Esophagus muscularis mucosa (tissue), 4 donors: Measurements from ENCODE around the gene GNB5. TPM values are rescaled to one million over a fixed set of nuclear protein-coding genes. Genes with fewer than 3 reads are reported as not detected.

ENCODE experiments used
- DNase-seq: peaks from one replicate; pipeline ENCODE4 v3.0.0-alpha.2; 2017; ENCODE audit errors: extremely low spot score
- H3K27ac ChIP-seq, 4 donors: fragments of 200-600 bp; sonication (generic); replicated peaks in 1 of 4; 1 replicate in 3 of 4; 2 replicates in 1 of 4; pipeline ENCODE4 v1.5.1; 2016 to 2019; ENCODE audit warnings: mild to moderate bottlenecking in 1 of 4
- H3K27me3 ChIP-seq, 4 donors: fragments of 200-600 bp; sonication (generic); one replicate each; pipeline versions ENCODE4 v1.5.1 to v1.6.0; 2016 to 2019
- H3K36me3 ChIP-seq, 4 donors: fragments of 200-600 bp; sonication (generic); one replicate each; pipeline ENCODE4 v1.5.1; 2016 to 2019
- H3K4me1 ChIP-seq, 4 donors: fragments of 200-600 bp; sonication (generic); one replicate each; pipeline ENCODE4 v1.5.1; 2016 to 2019
- H3K4me3 ChIP-seq, 4 donors: fragments of 200-600 bp; sonication (generic); 1 replicate in 2 of 4; 2 replicates in 2 of 4; pipeline ENCODE4 v1.5.1; 2016 to 2019; ENCODE audit warnings: mild to moderate bottlenecking in 4 of 4, moderate library complexity in 1 of 4
- H3K9me3 ChIP-seq, 4 donors: fragments of 200-600 bp; sonication (generic); 1 replicate in 3 of 4; 2 replicates in 1 of 4; pipeline ENCODE4 v1.5.1; 2016 to 2019
- EP300 ChIP-seq: sonication (generic); formaldehyde crosslinking; IDR thresholded peaks from one replicate; pipeline ENCODE4 v1.6.1; 2017; ENCODE audit warnings: antibody characterized with exemption
- POLR2A ChIP-seq: fragments of 450-650 bp; IDR thresholded peaks from one replicate; pipeline ENCODE4 v1.6.1; 2017; ENCODE audit warnings: antibody characterized with exemption, moderate library complexity, mild to moderate bottlenecking, low read depth
- POLR2AphosphoS5 ChIP-seq, 2 donors: sonication (generic); formaldehyde crosslinking; IDR thresholded peaks; one replicate each; pipeline ENCODE4 v1.6.1; 2017; ENCODE audit warnings: antibody characterized with exemption in 2 of 2
- WGBS: methylation state at CpG from one replicate; pipeline ENCODE4 v1.1.5; 2018; 5-methylcytosine and 5-hydroxymethylcytosine counted together
- intact Hi-C: fragments of 100-400 bp; cut with DNase I; formaldehyde crosslinking; loops from one replicate; pipeline ENCODE4 v1.15.1; 2023
- total RNA-seq, 4 donors: library from RNA; depleted of rRNA; stranded (reverse); fragments of >200 nt; gene quantifications; one replicate each; pipeline versions ENCODE4 v1.1.0 to v1.2.1, GENCODE V29; 2016
- TF ChIP-seq, protein P1 (sequence below), 3 experiments: fragments of 200-600 bp in 2 of 3; fragments of 450-650 bp in 1 of 3; sonication (generic) in 2 of 3; IDR thresholded peaks; one replicate each; pipeline ENCODE4 v1.5.1; 2017 to 2019; ENCODE audit warnings: antibody characterized with exemption in 3 of 3, mild to moderate bottlenecking in 2 of 3, moderate library complexity in 1 of 3

Gene GNB5
- total RNA-seq, 4 donors from 2014 or later = 26.7 to 50.1 (median 36.2) TPM

DNA sequence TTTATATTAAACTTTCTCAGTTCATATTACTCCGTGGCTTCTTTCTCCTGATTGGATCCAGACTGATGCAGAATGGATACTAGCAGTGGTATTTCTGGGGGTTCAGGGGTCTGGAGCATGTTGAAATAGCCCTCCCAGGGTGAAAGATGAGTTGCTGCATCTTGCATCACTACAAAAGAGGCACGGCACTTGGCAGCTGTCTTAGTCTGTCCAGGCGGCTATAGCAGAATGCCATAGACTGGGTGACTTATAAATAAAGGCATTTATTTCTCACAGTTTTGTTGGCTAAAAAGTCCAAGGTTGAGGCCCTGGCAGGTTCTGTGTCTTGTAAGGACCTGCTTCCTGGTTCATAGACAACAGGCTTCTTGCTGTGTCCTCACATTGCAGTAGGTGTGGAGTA is 78.0 kb downstream of the GNB5 start:
- TF ChIP-seq POLR2AphosphoS5 (IDR thresholded peaks at IDR 0.05) (no peak), EP300 (no peak), POLR2A (no peak)
- TF ChIP-seq, protein P1, sequence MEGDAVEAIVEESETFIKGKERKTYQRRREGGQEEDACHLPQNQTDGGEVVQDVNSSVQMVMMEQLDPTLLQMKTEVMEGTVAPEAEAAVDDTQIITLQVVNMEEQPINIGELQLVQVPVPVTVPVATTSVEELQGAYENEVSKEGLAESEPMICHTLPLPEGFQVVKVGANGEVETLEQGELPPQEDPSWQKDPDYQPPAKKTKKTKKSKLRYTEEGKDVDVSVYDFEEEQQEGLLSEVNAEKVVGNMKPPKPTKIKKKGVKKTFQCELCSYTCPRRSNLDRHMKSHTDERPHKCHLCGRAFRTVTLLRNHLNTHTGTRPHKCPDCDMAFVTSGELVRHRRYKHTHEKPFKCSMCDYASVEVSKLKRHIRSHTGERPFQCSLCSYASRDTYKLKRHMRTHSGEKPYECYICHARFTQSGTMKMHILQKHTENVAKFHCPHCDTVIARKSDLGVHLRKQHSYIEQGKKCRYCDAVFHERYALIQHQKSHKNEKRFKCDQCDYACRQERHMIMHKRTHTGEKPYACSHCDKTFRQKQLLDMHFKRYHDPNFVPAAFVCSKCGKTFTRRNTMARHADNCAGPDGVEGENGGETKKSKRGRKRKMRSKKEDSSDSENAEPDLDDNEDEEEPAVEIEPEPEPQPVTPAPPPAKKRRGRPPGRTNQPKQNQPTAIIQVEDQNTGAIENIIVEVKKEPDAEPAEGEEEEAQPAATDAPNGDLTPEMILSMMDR (IDR thresholded peaks at IDR 0.05) = no peak
- 100% methylated on average over 3 of the region's 3 CpGs for WGBS
- no peak for DNase-seq

DNA sequence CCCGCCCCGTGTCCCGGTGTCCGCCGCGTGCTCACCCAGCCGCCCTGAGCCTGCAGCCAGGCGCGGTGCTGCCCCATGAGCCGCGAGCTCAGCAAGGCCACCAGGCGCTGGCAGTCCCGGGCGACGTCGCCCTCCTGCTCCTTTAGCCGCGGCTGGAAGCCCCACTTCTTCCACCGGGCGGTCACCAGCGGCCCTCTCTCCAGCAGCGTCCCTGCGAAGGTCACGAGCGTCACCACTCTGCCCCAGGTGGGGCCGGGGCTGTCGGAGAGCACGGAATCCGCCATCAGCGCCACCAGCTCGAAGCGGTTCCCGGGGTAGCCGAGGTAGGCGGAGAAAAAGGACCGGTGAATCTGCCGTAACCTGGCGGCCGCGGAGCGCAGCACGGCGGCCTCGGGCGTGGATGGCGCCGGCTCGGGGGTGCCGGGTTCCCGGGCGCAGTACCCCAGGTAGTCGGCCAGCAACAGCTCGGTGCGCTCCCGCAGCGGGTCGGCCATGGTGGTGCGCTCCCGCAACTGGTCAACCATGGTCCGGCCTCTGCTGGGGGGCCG is 78.9 kb downstream of the GNB5 start:
- 0% methylated on average over 15 of the region's 61 CpGs for WGBS
- peak overlapping the region; percentile 47 to 60 (median 48) for H3K4me3 ChIP-seq

More for the DNA sequence above, 78.0 kb downstream of the GNB5 start:
- Histone ChIP-seq H3K4me1 (peaks cover 7 to 15% (median 11%) of the 10 kb centered on the region in 4 donors), H3K27ac (no peak overlapping the region), H3K36me3 (no peaks in the 10 kb centered on the region), H3K4me3 (no peak overlapping the region), H3K9me3 (no peaks in the 10 kb centered on the region), H3K27me3 (peaks cover 0 to 51% (median 29%) of the 10 kb centered on the region in 4 donors)
- intact Hi-C loops = no loop called here

DNA sequence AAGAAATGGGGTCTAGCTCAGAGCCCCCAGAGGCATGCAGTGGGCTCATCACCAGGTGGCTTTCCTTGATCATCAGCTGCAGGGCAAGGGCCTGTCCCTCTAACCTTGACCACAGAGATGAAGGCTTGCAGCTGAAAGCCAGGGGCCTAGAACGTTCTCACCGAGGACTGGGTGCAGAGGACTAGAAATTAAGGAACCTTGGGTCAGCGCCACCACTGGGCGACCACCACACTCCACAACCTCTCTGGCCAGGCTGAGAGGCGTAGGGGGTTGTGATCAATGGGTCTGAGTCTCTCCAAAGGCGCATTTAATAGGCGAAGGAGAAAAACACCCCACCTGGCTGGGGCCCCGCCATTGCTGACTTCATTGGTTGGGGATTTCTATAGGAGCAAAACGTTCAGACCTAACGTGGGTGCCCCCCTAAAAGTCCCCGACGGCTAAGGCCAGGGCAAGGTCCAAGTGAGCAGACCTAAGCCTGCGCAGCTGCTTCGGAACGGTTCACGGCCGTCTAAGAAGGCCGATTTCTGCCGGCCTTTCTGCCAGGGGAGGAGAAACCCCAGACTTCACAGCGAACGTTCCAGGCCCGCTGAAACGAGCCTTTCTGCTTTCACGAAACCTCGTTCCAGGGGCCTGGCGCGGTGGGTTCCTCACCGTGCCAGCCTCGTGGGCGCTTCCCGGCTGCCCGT is 79.5 kb downstream of the GNB5 start:
- peaks cover 0 to 65% (median 29%) of the 10 kb centered on the region in 4 donors for H3K27me3 ChIP-seq
- no peaks in the 10 kb centered on the region for H3K36me3 ChIP-seq
- WGBS = 77% methylated on average over 18 of the region's 32 CpGs

More for the DNA sequence above, 78.9 kb downstream of the GNB5 start:
- H3K9me3 ChIP-seq = no peaks in the 10 kb centered on the region
- intact Hi-C loops = no loop called here
- H3K27me3 ChIP-seq = peaks cover 0 to 61% (median 29%) of the 10 kb centered on the region in 4 donors
- DNase-seq = no peak
- no peaks in the 10 kb centered on the region for H3K36me3 ChIP-seq
- TF ChIP-seq POLR2AphosphoS5 (IDR thresholded peaks at IDR 0.05) (no peak), POLR2A (no peak), EP300 (no peak)
- TF ChIP-seq, protein P1 (IDR thresholded peaks at IDR 0.05) = no peak
- H3K27ac ChIP-seq = no peak overlapping the region
- H3K4me1 ChIP-seq = peaks cover 7 to 15% (median 11%) of the 10 kb centered on the region in 4 donors

DNA sequence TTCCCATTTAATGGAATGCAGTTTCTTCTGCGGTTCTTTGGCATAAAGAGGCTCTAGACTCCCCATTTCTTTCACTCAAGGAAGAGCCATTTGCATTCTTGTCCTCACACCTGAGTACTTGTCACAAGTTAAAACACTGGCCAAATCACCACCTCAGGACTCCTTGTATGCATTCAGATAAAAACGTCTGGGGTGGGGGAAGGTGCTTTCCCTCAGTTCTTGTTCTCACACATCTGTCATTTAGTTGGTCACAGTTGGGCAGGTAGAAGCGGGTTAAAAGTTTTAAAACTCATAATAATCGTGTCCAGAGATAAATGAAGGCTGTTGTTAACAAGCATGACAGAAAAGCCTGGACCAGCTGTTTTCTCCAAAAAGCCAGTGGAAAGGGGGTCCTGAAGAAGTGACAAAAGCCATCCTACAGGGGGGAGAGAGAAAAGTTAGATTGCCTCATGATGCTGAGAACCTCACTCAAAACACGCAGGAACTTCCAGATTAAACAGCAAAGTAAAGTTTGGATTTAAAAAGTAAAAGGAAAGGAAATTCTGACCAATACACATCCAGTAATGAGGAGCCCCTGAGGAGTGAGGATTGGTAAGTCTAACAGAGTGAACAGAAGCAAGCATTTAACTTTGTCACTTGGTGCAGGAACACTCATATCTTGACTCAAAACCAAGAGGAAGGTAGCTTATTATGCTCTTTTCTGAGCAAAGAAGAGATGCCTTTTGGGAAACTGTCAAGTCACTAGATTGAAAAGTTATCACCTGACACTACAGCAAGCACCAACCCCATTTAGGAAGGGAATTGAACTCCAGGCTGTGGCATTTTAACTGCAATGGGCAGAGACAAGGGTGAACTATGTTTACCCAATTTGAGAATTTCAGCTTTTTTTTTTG is 81.4 kb downstream of the GNB5 start:
- H3K4me3 ChIP-seq = no peak overlapping the region
- WGBS = 63% methylated on average over 5 of the region's 5 CpGs
- no peaks in the 10 kb centered on the region for H3K36me3 ChIP-seq
- peaks cover 0 to 65% (median 29%) of the 10 kb centered on the region in 4 donors for H3K27me3 ChIP-seq
- H3K9me3 ChIP-seq = no peaks in the 10 kb centered on the region
- no peak for DNase-seq
- H3K4me1 ChIP-seq = peaks cover 7 to 15% (median 11%) of the 10 kb centered on the region in 4 donors
- intact Hi-C loops = no loop called here
- H3K27ac ChIP-seq = no peak overlapping the region
- no peak for TF ChIP-seq POLR2A
- TF ChIP-seq POLR2AphosphoS5 (IDR thresholded peaks at IDR 0.05) = no peak
- no peak for TF ChIP-seq EP300
- TF ChIP-seq, protein P1 (IDR thresholded peaks at IDR 0.05) = no peak

More for the DNA sequence above, 79.5 kb downstream of the GNB5 start:
- Histone ChIP-seq H3K27ac (no peak overlapping the region), H3K9me3 (no peaks in the 10 kb centered on the region), H3K4me3 (peak overlapping the region; percentile 47 to 60 (median 48)), H3K4me1 (peaks cover 7 to 15% (median 11%) of the 10 kb centered on the region in 4 donors)
- no peak for DNase-seq
- intact Hi-C loops = no loop called here
- TF ChIP-seq POLR2A (no peak), POLR2AphosphoS5 (IDR thresholded peaks at IDR 0.05) (no peak), EP300 (no peak)
- TF ChIP-seq, protein P1 (IDR thresholded peaks at IDR 0.05) = no peak
